Lung microvascular endothelial cell (primary cell): Measurements from ENCODE around the gene PPP4C. TPM values are rescaled to one million over a fixed set of nuclear protein-coding genes. Genes with fewer than 3 reads are reported as not detected.
A peak's percentile ranks its signal among the peaks of the same experiment; 100 is the strongest.
"Not testable (repeated sequence)": the region's sequence is repeated elsewhere in the genome, so short reads cannot be mapped to it uniquely, and the experiment has no call there.

ENCODE experiments used
- DNase-seq, 2 donors: peaks; one replicate each; pipeline versions ENCODE4 v3.0.0 to v3.0.0-alpha.2; 2010; ENCODE audit warnings: low read depth in 2 of 2
- total RNA-seq: library from RNA; depleted of rRNA; stranded (reverse); fragments of >200 nt; gene quantifications from 2 replicates; pipeline ENCODE4 v1.2.1, GENCODE V29; 2014

Gene PPP4C
- total RNA-seq, 1 donor from 2014 or later = 174 TPM

GRCh38 chr16:30096105-30096861, 20.5 kb downstream of the PPP4C start, which contains the start of gene YPEL3:
TSS of gene YPEL3 (minus strand) at chr16:30096213. CDS start at chr16:30095482, 731 bp downstream.
- DNase-seq = peak; percentile 94 to 95

DNA sequence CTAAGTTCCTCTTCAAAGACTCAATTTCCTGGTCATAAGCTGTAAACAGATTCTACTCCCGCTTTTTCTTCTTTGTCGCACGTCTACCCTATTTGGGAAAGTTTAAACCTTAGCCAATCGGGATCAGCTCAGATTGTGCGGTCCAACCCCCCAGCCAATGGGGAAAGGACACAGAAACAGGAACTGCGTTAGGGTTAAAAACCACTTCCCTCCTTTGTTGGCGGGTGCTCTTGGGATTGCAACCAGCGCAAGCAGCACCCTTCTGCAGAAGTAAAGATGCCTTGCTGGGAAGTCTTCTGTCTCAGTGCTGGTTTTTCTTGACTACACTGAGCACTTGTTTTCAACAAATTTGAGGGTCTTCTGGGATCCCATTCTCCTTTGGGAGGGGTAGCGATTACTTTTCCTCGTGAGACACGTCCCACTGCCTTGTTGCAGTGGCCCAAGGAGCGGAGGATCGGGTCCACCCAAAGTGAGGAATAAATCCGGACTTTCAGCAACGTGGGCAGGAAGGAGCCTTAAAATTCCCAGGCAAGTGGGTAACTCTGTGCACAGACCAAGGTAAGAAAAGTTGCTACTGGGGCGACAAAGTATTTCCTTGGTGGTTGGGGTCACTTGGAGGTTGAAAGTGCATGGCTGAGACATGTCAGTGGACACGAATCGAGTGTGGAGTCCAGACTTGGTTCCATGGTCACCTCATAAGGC, 21.2 kb downstream of the PPP4C start:
- DNase-seq = no peak

GRCh38 chr16:30104090-30104489, 28.3 kb downstream of the PPP4C start:
- DNase-seq = no peak

DNA sequence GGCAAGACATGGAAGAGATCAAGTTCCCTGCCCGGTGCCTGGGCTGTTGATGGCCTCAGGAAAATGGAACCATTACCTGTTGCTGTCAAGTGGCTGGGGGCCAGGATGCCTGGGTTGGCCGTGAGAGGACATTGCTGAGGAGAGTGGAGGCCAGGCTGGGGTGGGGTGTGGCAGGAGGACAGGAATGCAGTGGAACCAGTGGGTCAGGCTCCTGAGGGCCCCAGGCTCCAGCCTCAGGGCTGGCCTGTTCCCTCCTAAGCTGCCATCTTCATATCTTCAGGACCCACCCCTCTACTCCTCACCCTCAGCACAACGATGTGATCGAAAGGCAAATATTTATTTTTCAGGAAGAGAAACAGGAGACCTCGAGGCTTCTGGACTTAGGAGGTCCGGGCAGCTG, 28.7 kb downstream of the PPP4C start:
- DNase-seq = no peak

DNA sequence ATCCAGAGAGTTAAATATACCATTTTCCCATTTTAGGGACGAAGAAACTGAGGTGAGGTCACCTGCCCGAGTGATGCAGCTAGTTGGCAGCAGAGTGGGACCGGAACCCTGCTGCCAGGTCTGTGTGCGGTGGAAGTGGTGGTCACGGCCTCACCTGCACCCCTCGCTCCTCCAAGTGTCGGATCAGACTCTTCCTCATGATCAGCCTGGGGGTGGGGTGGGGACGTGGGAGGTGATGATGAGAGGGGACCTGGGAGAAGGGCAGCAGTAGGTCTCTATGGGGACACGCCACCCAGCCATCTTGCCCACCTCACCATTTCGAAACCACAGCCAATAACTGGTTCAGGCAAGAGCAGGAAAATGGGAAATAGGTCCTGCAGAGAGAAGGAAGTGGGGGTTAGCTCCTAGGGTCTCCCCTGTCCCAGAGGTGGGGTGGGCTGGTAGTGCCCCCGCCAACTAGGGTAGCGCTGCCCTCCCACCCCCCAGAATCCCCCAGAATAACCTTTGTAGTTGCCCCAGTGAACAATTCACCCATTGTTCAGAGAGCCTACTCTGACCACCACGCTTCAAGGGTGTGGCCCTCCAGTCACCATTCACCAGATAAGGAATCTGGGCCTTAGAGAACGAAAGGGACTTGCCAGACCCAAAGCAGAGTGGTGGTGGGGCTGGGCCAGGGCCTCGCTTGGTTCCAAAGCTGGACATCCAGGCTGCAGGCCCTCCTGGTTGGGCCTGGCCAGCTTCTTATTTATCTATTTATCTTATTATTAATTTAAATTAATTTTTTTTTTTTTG, 32.5 kb downstream of the PPP4C start:
- no peak for DNase-seq

- DNase-seq = no peak
Measured at GRCh38 chr16:30110661-30111060, 34.9 kb downstream of the PPP4C start.

DNA sequence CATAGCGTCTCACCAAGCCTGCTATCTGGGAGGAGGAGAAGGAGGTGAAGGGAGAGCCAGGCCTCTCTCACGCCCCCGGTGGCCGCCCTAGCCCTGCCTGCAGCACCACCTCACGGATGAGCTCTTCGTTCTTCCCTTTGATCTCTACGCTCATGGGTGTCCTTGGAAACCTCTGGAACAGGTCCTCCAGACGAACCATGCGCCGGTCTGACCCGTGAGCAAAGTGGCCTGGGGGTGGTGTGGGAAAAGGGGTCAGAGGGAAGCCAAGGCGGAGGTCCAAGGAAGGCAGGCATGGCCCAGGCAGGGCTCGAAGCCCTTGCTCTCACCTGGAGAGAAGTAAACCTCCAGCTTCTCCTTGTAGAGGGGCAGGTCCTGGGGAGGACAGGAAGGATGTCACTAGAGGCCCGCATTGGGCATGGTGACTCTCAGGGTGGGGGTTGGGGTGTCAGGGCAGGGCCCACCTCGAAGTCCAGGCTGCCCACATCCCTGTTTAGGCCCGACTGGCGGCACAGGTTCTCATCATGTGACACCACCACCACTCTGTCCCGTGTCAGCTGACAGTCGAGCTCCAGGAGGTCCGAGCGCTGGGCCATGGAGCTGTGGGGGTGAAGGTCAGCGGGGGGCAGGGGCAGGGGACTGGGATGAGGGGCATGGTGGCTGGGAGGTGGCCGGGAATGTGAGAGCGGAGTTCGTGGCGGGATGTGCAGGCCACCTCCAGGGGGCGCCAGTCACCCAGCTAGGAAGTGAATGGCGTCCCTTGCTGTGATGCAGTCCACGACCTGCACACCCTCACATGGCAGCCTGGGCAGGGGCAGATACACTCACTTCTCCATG, 36.6 kb downstream of the PPP4C start:
- peak; percentile 73 to 79 for DNase-seq

DNA sequence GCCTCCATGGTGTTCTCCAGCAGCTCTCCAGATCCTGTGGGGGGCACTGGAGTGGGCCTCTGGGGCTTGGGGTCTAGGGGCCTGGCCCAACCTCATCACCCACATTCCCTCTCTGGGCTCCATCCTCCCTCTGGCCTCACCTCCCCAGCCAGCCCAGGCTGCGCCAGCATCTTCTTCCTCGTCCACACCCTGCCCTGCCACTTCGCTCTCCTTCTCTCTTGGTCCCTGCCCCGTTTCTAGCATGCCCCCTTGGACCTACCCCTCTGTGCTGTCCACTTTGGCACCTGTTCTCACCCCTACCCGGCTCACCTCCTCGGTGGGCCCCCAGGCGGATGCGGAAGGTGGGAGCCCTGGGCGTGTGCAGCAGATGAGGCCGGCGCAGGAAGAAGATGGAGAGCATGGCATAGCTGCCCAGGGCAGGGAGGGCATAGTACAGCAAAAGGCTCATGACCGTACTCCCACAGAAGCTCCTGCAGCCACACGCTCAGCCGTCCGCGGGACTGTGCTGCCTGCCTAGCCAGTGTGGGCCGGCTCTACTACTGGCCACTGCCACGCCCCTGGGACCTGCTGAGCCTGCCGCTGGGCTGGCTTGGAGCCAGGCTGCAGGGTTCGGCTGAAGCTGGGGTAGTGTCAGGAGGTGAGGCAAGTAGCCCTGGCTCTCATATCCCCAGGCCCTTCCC, 37.4 kb downstream of the PPP4C start, which contains the start of gene GDPD3:
GDPD3 (minus strand) TSS at position 507 of the 680 bp plus-strand sequence; CDS start at position 448, 59 bp downstream.
- peak in 1 of 2 donors; percentile 24 for DNase-seq

DNA sequence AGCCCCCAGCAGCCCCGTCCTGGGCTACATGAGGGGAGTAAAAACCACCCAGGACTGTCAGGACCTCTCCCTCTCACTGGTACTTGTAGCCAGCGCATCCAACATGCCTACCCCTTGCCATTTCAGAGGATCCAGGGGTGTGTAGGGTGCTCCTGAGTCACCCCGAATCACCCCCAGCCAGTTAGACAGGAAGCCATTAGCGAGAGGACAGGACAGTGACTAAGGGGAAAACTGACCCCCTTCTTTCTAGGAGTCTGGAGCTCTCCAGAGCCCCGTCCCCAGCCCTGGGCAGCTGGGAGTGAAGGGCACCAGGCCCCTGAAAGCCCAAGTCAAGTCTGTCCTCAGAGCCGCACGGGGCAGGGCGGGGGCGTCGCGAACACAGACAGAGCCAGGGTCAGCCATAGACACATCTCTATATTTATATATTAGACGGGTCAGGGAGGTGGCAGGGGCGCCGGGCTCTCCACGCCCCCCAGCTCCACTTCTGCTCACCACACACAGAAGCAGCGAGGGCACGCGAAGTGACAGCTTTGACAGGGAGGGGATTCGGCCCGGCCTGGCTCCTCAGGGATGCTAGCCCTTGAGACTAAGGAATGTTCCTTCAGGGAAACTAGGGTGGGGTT, 38.0 kb downstream of the PPP4C start:
- DNase-seq = no peak

GRCh38 chr16:30114411-30114810, 38.6 kb downstream of the PPP4C start:
- no peak for DNase-seq

- not testable (repeated sequence) for DNase-seq
Measured at GRCh38 chr16:30114833-30115232, 39.0 kb downstream of the PPP4C start.

DNA sequence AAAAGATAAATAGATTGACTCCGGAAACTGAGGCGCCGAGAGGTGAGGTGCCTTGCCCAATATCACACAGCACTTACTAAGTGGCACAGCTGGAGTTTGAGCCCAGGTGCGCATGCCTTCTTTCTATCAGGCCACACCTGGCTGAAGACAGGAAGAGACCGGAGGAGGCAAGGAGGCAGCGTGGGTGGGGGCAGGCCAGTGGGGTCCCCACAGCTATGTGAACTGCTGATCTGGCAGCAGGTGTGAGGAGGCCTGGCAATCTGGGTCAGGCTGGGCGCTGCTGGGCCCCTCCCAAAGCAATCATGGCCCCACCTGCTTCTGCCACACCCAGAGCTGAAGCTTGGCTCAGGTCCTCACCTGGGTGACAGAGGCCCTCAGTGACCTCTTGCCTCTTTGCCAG, 39.4 kb downstream of the PPP4C start:
- no peak for DNase-seq

GRCh38 chr16:30116291-30117207, 40.8 kb downstream of the PPP4C start:
- no peak for DNase-seq

- DNase-seq = no peak
Measured at GRCh38 chr16:30117768-30118167, 42.0 kb downstream of the PPP4C start.

DNA sequence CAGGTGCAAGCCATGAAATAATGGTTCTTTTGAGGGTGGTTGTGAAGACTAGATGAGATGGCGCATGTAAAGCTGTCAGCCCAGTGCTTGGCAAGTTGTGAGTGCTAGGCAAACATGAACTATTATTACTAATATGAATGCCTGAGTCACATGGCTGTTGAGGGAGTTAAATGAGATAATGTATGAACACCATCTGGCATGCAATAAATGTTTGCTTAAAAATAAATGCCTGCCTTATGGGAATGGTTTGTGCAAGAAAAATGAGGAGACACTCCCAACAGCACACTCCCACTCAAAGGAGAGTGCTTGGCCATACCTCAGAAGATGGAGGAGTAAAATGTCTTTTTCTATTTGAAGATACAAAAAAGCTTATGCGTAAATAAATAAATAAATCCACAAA, 43.6 kb downstream of the PPP4C start:
- no peak for DNase-seq

- no peak for DNase-seq
Measured at GRCh38 chr16:30120340-30121105, 44.7 kb downstream of the PPP4C start.

DNA sequence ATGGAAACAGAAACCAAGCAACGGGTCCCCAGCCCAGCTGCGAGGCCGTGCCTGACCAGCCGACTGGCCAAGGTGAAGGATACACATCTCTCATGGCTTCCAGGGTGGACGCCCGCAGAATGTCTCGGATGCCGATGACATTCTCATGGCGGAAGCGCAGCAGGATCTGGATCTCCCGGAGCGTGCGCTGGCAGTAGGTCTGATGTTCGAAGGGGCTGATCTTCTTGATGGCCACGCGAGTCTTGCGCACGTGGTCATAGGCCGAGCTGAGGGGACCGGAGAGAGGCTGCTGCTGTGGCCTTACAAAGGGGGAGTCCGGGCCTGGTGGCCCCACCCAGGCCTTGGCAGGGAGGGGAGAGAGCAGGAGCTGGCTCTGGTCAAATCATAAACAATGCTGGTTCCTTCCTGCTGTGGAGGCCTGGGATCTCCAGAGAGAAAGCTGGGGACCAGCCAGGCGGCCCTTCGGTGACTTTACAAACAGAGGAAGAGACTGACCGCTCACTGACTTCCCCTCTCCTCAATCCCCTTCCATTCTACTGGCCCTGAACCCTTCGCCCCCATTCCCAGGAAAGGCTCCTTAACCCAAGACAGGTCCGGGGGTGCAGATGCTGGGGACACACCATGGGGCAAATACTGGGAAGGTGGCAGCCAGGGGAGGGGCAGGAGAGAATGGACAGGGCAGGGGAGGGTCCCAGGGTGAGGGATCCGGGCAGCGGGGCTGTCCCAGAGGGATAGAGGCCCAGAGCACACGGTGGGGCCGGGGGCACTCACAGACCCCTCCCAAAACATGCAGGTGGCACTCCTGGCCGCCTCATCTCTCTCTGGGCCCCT, 46.2 kb downstream of the PPP4C start:
- DNase-seq = peak; percentile 77 to 86
